Central memory CD4-positive, alpha-beta T cell (primary cell): Measurements from ENCODE around the gene ANGPTL8.

Source experiments
- DNase-seq: peaks from one replicate; pipeline ENCODE4 v3.0.0; 2022
- total RNA-seq, 3 experiments: gene quantifications; one replicate each; lab custom pipeline; 2026; lab: John Stamatoyannopoulos, UW

ANGPTL8 gene
- 0 reads per million in 3 experiments for total RNA-seq

- no peak for DNase-seq
Observed at GRCh38 chr19:11239377-11240000, at the start of gene ANGPTL8. Gene ANGPTL8, plus strand, starts transcription at chr19:11239619. Its CDS starts 19 bp downstream, at chr19:11239638.

GRCh38 chr19:11190501-11190900 is 48.9 kb upstream of the ANGPTL8 start:
- DNase-seq, result no peak

- no peak for DNase-seq
Observed at GRCh38 chr19:11191273-11191755, 48.1 kb upstream of the ANGPTL8 start.

- no peak for DNase-seq
Observed at GRCh38 chr19:11191934-11192333, 47.5 kb upstream of the ANGPTL8 start.

- no peak for DNase-seq
Observed at GRCh38 chr19:11192957-11193939, 46.2 kb upstream of the ANGPTL8 start.

GRCh38 chr19:11194173-11194572 is 45.2 kb upstream of the ANGPTL8 start:
- DNase-seq, result no peak

GRCh38 chr19:11194656-11195558 is 44.5 kb upstream of the ANGPTL8 start:
- no peak for DNase-seq

- DNase-seq, result no peak
Observed at GRCh38 chr19:11195681-11196080, 43.7 kb upstream of the ANGPTL8 start.

- no peak for DNase-seq
Observed at GRCh38 chr19:11196406-11197287, 42.8 kb upstream of the ANGPTL8 start.

- DNase-seq, result peak; percentile 54
Observed at GRCh38 chr19:11197291-11198174, 41.9 kb upstream of the ANGPTL8 start, which contains the start of gene KANK2. Gene KANK2, minus strand, starts transcription at chr19:11197545. Its CDS starts 3,034 bp downstream, at chr19:11194511.

- DNase-seq, result no peak
Observed at GRCh38 chr19:11198175-11198534, 41.3 kb upstream of the ANGPTL8 start.

GRCh38 chr19:11198769-11199424 is 40.5 kb upstream of the ANGPTL8 start:
- no peak for DNase-seq

- DNase-seq, result no peak
Observed at GRCh38 chr19:11199517-11199916, 39.9 kb upstream of the ANGPTL8 start.

GRCh38 chr19:11200015-11200574 is 39.3 kb upstream of the ANGPTL8 start:
- no peak for DNase-seq

GRCh38 chr19:11200931-11201330 is 38.5 kb upstream of the ANGPTL8 start:
- no peak for DNase-seq

GRCh38 chr19:11201791-11202190 is 37.6 kb upstream of the ANGPTL8 start:
- no peak for DNase-seq

GRCh38 chr19:11202488-11203193 is 36.8 kb upstream of the ANGPTL8 start:
- no peak for DNase-seq

GRCh38 chr19:11203194-11204075 is 36.0 kb upstream of the ANGPTL8 start:
- no peak for DNase-seq
